Activated CD8-positive, alpha-beta memory T cell treated with anti-CD3 and anti-CD28 coated beads, Interleukin-2, amount 50 U/mL, for 1 hour (primary cell): Measurements from ENCODE around the gene NXNL1.

Source experiments
- DNase-seq: peaks from one replicate; pipeline ENCODE4 v3.0.0-alpha.2; 2020; ENCODE audit errors: extremely low read depth

NXNL1 gene

DNA sequence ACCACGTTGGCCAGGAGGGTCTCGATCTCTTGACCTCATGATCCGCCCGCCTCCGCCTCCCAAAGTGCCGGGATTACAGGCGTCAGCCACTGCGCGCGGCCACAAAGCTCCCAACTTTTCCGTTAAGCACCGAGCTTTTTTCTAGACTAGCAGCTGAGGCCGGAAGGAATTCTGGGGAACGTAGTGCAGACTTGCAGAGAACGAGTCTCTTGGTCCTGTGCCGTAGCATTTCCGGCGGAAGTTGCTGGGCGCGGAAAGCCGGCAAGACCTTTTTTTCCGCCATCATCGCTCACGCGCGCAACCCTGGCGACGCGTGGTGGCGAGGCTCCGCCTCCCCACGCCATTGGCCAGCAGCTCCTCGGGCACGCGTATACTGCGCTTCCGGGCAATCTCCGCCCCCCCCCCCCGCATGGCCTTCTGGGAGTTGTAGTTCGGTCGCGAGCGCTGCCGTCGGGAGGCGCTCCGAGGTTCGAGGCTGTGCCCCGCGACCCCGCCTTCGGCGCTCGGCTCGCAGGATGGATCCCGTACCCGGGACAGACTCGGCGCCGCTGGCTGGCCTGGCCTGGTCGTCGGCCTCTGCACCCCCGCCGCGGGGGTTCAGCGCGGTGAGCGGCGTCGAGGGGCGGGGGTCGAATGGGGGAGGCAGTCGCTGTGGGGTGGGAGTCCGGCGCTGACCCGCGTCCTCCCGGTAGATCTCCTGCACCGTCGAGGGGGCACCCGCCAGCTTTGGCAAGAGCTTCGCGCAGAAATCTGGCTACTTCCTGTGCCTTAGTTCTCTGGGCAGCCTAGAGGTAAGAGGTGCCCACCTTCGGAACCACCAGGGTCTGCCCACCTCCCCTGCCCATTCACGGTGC lies 40.9 kb downstream of the NXNL1 start, which contains the start of gene MVB12A:
Gene MVB12A (plus strand): TSS at position 427 of the 854 bp plus-strand sequence. CDS start 89 bp downstream, at position 516.
- peak; percentile 85 for DNase-seq

DNA sequence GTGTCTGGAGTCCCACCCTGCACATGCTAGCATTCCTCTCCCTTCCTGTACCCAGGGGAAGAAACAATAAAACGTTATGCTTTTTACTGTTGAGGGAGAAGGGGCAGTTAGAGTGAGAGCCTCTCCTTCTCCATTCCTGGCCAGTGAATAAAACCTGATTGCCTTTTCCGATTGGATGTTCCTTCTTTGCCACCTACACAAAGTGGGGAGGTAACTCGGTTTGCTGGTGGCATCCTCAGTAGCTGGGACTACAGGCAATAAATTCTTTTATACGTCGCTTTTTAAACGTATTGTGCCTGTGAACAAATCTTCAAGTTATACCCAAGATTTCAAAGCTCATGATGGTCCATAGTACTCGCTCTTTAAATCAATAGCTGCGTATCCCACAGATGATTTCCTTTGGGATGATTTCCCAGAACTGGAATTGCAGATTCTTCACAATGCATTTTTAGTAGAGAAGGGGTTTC lies 41.5 kb downstream of the NXNL1 start:
- no peak for DNase-seq

DNA sequence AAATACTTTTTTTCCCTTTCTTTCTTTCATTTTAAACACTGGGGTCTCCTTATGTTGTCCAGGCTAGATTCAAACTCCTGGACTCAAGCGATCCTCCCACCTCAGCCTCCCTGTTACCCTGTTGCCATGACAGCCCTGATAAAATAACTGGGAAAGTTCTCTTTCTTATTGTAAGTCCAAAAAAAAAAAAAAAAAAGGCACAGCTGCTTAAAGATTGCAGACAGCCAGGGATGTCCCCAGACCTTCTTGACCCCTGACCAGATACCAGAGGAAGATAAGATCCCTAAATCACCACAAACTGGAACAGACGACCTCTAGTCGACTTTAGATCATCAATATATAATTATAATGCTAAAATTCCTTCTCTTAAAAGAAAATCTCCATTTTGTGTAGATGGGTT lies 42.0 kb downstream of the NXNL1 start:
- DNase-seq = no peak

DNA sequence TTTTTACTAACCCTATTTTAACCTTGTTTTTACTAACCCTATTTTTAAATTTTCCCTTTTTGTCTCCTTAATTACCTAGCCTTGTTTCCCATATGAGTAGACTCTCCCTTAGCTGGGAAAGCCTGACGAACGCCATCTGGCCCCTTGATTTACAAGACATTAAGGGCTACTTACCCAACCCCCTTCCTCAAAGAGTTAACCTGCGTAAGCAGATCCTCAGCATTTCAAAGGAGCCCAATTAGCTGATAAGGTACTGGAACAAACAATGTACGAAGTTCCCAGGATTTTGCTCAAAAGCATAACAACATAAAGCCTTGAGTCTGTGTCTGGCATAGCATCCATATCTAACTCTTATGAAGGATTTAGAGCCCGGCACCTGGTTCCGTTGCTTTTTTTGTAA lies 45.6 kb downstream of the NXNL1 start:
- no peak for DNase-seq

DNA sequence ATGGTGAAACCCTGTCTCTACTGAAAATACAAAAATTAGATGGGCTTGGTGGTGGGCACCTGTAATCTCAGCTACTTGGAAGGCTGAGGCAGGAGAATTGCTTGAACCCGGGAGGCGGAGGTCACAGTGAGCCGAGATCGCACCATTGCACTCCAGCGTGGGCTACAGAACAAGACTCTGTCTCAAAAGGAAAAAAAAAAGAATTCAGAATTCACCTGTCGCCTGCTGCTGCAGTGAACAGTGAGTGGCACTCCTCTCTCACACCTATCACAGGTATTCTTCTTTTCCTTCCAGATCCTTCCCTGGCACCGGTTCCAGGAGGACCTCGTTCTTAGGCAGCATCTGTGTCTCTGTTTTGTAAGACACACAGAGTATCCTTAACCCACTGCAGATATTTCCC lies 46.6 kb downstream of the NXNL1 start:
- no peak for DNase-seq

DNA sequence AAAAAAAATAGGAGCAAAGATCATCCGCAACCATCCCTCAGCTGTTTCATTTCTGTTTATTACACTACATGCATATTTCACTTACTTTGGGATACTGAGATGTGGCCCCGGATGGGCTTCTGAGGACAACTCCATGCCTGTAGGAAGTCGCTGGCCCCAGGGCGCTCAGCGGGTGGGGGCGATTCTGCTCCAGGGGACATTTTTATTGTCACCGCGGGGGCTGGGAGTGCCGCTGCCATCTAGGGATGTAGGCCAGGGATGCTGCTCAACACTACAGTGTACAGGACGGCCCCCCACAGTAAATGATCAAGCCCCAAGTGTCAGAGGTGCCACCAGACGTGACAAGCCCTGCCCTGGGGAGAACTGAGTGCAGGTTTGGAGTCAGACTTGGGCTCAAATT lies 48.9 kb downstream of the NXNL1 start:
- DNase-seq = no peak

DNA sequence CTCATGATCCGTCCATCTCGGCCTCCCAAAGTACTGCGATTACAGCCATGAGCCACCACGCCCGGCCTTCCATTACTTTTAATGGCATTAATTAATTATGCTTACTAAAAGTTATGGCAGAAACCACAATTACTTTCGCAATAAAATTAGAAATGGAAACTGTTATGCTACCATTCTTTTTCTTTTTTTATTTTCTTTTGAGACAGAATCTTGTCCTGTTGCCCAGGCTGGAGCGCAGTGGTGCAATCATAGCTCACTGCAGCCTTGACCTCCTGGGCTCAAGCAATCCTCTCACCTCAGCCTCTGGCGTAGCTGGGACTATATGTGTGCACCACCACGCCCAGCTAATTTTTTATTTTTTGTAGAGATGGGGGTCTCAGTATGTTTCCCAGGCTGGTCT lies 50.7 kb downstream of the NXNL1 start:
- no peak for DNase-seq

DNA sequence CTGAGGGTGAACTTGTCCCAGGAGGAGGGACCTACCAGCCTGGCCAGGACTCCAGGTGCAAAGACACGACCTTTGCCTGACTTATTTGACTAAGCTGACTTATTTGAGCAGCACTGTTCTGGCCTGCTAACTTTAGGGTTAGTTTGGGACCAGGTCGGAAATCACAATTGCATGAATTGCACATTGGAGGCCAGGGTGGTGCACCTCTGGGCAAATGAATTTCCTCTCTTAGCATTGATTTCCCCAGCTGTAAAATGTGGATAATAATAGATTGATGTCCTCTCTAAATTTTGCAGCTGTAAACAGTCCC lies 53.9 kb downstream of the NXNL1 start:
- DNase-seq = no peak

DNA sequence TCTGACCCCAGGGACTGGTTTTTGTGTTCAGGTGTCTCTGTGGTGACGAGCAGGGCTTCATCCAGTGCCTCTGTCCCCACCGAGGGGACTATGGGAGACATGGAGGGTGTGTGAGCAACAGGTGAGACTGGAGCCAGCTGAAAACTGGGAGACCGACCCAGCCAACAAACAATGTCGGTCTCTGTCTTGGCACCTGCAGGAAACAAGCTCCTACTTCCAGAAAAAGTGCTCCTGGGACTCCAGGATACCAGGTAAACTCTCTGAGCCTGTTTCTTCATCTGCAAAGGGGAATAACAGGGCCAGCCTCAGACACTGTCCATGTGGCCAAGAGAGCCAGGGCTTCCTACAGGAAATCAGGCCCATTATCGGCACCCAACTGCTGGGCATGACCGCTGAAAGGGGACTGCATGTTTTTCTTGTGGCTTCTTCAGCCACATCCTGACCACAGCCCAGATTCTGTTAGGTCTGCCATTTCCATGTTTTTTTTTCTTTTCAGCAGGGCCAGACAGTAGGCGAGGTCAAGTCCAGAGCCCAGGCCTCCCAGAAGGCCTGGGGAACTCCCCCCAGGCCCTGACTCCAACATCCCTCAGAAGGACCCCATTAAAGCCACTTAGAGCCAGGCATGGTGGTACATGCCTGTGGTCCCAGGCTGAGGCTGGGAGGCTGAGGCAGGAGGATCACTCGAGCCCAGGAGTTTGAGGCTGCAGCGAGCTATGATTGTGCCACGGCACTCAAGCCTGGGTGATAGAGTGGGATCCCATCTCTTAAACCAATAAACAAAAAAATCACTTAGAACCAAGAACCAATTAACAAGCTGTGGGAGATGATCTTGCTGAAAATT lies 54.5 kb downstream of the NXNL1 start:
- no peak for DNase-seq
